Measurements from ENCODE around the gene CDK16. TPM values are rescaled to one million over a fixed set of nuclear protein-coding genes. Genes with fewer than 3 reads are reported as not detected.

Gene CDK16
- total and polyA plus RNA-seq, 2 of the 4 experiments (the other 2 are of a cell fraction) = 85.3 to 106 TPM

GRCh38 chrX:47197526-47197925 lies 21.0 kb upstream of the CDK16 start:
- Histone ChIP-seq H3K9ac (ENCODE audit: low read depth, low read length) (no peak overlapping the region), H3K4me3 (ENCODE audit: insufficient read depth, low read depth, low read length) (no peak overlapping the region), H3K27ac (ENCODE audit: insufficient read depth, low read length) (no peak overlapping the region), H2BK20ac (ENCODE audit: low read depth, low read length) (no peak overlapping the region), H3K4ac (ENCODE audit: low read depth, low read length) (no peak overlapping the region), H3K56ac (ENCODE audit: extremely low read depth, insufficient read depth, low read length) (no peak overlapping the region), H4K5ac (ENCODE audit: low read depth, low read length) (no peak overlapping the region), H3K79me1 (ENCODE audit: low read depth in 1 of 2, low read length in 2 of 2) (peaks cover 34 to 67% of the 10 kb centered on the region in 2 experiments), H3K9me3 (ENCODE audit: control insufficient read depth, insufficient read depth, low read length) (no peaks in the 10 kb centered on the region), H3K9me1 (ENCODE audit: insufficient read depth, low read length) (peaks cover 5% of the 10 kb centered on the region; the same call in 1 of the 2 replicates), H2AK5ac (ENCODE audit: low read depth, low read length) (no peak overlapping the region), H3K14ac (replicated peaks; ENCODE audit: low read depth, low read length) (no peak overlapping the region), H3K23ac (ENCODE audit: low read depth, low read length) (no peak overlapping the region), H2BK5ac (ENCODE audit: low read depth, low read length, poor library complexity, severe bottlenecking) (no peak overlapping the region), H4K20me1 (ENCODE audit: insufficient read depth, low read length) (peaks cover 79% of the 10 kb centered on the region), H2BK120ac (ENCODE audit: low read depth, low read length) (no peak overlapping the region), H4K91ac (ENCODE audit: insufficient read depth, low read depth, low read length) (no peak overlapping the region), H2BK15ac (ENCODE audit: low read depth, low read length) (no peak overlapping the region), H3K36me3 (ENCODE audit: control insufficient read depth, insufficient read depth, low read length) (peaks cover 56% of the 10 kb centered on the region), H3K18ac (ENCODE audit: low read depth, low read length) (no peak overlapping the region), H3K27me3 (ENCODE audit: control insufficient read depth, insufficient read depth, low read length) (no peaks in the 10 kb centered on the region; the same call in 1 of the 2 replicates), H2AFZ (replicated peaks; ENCODE audit: low read length, poor library complexity) (no peak overlapping the region), H3K4me1 (ENCODE audit: control insufficient read depth, insufficient read depth, low read length) (peaks cover 24% of the 10 kb centered on the region), H2AK9ac (replicated peaks; ENCODE audit: low read depth, low read length, poor library complexity) (no peak overlapping the region), H3K4me2 (ENCODE audit: low read depth, low read length) (peak overlapping the region; percentile 49; the same call in 1 of the 2 replicates), H4K8ac (ENCODE audit: low read depth in 2 of 2, low read length in 2 of 2) (no peak overlapping the region)
- CTCF ChIA-PET = no interaction called here
- DNase-seq = no peak
- WGBS, 2 experiments (ENCODE audit: extremely low coverage in 2 of 2, insufficient read length in 1 of 2) = 37% methylated on average over 2 of the region's 7 CpGs; no CpG with 5 or more reads in 1 of the 2 experiments
- dilution Hi-C loops (cut with HindIII; ENCODE audit: low sequenced_read_pairs, unreplicated experiment) = no loop called here
- POLR2A ChIA-PET (ENCODE audit: unreplicated experiment) = no interaction called here
- ATAC-seq (ENCODE audit: low read depth) = no peak
- in situ Hi-C loops (cut with MboI; ENCODE audit: low sequenced_read_pairs) = loop anchor here (10.0 kb wide), 2 partner anchors 187 to 327 kb away; no protein-coding TSS in a partner anchor
- intact Hi-C loops (cut with micrococcal nuclease) = no loop called here
- no TSS peak for BruUV-seq (replicated peaks)
- TF ChIP-seq BHLHE40 (IDR thresholded peaks at IDR 0.05; ENCODE audit: low read depth, low read length) (no peak), USF2 (IDR thresholded peaks at IDR 0.05; ENCODE audit: low read depth, low read length) (no peak), RFX5 (IDR thresholded peaks at IDR 0.05; ENCODE audit: low read depth, low read length) (no peak), CEBPB (IDR thresholded peaks at IDR 0.05; ENCODE audit: low read depth, low read length) (no peak), CTCF (conservative IDR thresholded peaks at IDR 0.05; ENCODE audit: low read depth, low read length) (no peak), NFE2L2 (IDR thresholded peaks at IDR 0.05; ENCODE audit: low read depth, low read length) (no peak), RAD21 (IDR thresholded peaks at IDR 0.05; ENCODE audit: low read length) (no peak), FOS (IDR thresholded peaks at IDR 0.05; ENCODE audit: low read depth, low read length) (no peak), MAFK (IDR thresholded peaks at IDR 0.05; ENCODE audit: low read depth, low read length) (no peak), CHD1 (IDR thresholded peaks at IDR 0.05; ENCODE audit: low read depth, low read length) (no peak), MAZ (IDR thresholded peaks at IDR 0.05; ENCODE audit: borderline replicate concordance, low read depth, low read length) (no peak), SMC3 (IDR thresholded peaks at IDR 0.05; ENCODE audit: low read depth, low read length) (no peak)
